Stimulated activated CD8-positive, alpha-beta memory T cell treated with anti-CD3 and anti-CD28 coated beads, Interleukin-2, amount 100 ng/mL, for 48 hours (primary cell): ENCODE results near the gene USP21.

Experiments used
- DNase-seq, 2 donors: peaks; one replicate each; pipeline ENCODE4 v3.0.0-alpha.2; 2020; ENCODE audit warnings: low read depth in 2 of 2

USP21 gene

DNA sequence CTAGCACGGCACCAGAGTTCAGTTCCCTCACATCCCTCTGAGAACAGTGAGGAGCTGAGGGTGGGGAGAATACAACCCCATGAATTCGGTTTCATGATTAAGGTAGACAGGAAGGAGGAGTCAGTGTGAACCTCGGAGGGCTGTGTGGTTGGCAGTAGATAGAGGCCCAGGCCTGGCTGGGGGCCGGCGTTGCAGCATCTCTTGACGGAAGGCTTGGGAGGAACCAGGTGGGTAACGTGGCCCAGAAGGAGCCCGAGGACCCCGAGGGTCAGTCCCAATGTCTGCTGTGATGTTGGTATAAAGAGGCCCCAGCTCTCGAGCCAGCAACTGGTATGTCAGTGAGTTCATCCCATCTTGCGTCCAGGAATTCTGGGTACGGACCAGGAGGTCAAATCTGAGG, 12.4 kb downstream of the USP21 start:
- no peak for DNase-seq

- no peak for DNase-seq
Measured at GRCh38 chr1:161172349-161172748, 13.0 kb downstream of the USP21 start.

DNA sequence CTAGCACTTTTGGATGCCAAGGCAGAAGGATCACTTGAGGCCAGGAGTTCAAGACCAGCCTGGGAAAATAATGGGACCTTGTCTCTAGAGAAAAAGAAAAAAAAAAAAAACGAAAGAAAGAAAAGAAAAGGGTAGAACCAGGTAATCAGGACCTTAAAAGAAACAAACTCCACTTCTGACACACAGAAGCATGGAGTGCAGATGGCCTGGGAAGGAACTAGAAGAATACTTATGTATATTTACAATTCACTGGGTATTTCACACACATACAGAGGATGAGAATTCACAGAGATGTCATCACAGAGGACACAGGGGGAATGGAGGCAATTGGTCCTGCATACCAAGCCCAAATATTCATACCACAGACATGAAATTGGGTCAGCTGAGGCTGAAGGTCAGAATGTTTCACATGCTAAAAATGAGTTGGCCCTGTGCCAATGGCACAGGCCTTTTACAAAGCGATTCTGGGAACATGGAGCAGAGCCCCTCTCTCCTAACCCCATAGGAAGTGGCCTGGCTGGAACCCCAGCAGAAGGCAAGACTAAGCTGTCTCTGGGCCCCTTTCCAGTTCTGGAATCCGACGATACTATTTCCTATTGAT, 13.6 kb downstream of the USP21 start:
- no peak for DNase-seq

DNA sequence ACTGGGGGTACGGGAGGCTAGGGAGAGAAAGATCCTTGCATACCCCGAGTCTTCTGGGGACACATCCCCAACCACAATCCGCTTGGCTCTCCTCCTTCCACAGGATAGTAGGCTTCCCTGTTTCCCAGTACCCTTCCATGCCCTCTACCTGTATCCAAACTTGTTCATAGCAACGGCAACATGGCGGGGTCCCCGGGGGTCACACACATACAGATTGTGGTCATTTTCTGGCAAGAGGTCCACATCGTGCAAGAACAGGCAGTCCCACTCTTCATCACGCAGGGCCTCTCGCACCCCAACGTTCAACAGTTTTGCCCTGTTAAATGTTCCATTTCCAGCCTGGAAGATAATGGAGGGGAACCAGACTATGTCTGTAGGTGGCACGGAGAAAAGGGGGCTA, 14.4 kb downstream of the USP21 start:
- DNase-seq: no peak

GRCh38 chr1:161174911-161175310, 15.6 kb downstream of the USP21 start:
- DNase-seq: no peak

DNA sequence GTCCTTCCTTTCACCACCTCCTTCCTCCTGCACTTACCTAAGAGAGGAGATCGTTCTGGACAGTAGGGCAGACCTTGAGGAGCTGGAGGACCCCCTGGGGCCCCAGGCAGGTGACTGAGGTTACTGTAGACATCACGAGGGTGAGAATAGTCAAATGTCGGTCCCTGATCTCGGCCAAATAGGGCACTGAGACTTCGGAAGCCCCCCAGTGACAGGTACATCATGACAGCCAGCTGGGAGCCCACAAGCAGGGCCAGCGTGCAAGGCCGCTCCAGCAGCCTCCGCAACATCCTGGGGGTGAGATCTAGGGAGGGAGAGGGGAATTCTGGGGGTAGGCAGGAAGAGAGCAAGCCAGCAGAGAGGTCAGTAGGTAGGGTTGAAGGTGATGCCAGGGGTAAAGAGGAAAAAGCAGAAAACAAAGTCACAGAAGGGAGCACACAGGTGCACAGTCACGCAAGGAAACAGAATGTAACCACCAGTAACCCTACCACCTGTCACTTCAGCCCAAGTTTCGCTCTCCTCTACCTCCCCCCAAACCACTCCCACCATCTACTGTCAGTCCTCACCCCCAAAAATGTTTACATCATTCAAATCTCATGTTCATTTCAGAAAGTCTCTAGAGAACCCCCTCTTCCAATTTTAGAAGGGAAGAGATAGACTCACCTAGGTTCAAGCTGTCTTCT, 16.6 kb downstream of the USP21 start:
- no peak for DNase-seq

- no peak for DNase-seq
Measured at GRCh38 chr1:161176468-161177111, 17.3 kb downstream of the USP21 start.

GRCh38 chr1:161177112-161177935, 18.0 kb downstream of the USP21 start, which contains the start of gene B4GALT3:
Gene B4GALT3, minus strand, starts transcription at chr1:161177507. Its CDS starts 1,447 bp downstream, at chr1:161176060.
- DNase-seq: peak; percentile 95

- no peak for DNase-seq
Measured at GRCh38 chr1:161177936-161178244, 18.6 kb downstream of the USP21 start.

DNA sequence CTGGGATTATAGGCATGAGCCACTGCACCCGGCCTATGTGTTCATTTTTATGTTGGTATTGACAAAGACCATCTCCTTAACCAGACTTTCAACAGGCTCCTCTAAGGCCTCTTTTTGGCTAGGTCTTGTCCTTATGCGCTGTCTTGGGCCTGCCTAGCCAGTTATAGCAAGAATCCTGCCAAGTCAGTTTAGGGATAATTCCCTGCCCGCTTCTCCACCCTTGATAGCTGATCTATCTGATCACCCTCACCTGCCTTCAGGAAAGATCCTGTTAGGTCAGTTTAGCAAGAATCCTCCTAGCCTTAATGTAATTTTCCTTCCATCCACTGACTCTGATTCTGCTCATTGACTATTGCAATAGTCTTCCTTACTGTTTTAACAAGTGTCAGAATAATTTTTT, 20.4 kb downstream of the USP21 start:
- DNase-seq: no peak

DNA sequence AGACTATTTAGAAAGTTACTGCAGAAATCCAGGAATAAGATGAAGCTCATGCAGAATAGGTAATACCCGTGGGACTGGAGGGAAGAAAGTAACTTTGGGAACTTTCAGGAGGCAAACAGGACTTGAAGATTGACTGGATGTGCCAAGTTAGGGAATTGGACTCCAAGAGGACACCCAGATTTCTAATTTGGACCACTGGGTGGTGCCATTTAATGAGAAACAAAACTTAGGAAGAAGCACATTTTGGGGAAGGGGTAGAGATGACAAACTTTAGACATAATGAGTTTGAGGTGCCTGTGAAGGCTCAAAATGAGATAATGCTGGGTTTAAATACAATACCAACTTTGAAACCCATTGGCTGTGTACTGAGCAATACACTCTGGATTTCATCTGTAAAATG, 21.3 kb downstream of the USP21 start:
- DNase-seq: no peak

DNA sequence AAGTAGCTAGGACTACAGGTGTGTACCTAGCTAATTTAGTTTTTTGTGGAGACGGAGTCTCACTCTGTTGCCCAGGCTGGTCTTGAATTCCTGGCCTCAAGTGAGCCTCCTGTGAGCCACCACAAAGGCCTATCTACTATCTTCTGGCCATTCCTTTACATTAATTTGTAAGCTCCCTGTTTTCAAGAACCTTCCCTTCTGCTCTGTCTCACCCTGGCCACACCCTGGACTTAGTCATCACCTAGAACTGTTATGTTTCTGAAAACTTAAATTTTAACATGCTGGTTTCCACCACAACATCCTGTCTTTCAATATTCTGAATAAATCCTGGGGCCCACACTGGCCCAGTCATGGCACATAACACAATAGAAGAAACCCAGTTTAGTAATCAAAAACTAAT, 22.9 kb downstream of the USP21 start:
- peak in 1 of 2 donors; percentile 41 for DNase-seq

DNA sequence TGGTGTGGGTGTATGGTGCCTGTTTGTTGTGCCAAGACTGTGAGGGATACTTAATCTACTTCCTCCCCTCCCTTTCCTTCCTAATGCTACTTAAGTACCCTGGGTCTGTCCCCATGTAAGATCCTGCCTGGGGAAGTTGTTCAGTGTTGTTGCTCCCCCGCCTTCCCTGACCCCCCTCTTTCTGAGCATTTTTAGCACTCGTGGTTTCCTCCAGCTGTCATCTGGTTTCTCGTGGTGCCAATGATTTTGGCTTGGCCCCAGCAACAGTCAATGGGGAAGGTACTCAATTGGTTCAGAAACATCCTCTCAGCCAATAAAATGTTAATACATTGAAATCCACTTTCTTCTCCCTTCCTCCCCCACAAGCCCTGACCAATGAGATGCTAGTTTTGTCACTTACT, 26.0 kb downstream of the USP21 start:
- no peak for DNase-seq

DNA sequence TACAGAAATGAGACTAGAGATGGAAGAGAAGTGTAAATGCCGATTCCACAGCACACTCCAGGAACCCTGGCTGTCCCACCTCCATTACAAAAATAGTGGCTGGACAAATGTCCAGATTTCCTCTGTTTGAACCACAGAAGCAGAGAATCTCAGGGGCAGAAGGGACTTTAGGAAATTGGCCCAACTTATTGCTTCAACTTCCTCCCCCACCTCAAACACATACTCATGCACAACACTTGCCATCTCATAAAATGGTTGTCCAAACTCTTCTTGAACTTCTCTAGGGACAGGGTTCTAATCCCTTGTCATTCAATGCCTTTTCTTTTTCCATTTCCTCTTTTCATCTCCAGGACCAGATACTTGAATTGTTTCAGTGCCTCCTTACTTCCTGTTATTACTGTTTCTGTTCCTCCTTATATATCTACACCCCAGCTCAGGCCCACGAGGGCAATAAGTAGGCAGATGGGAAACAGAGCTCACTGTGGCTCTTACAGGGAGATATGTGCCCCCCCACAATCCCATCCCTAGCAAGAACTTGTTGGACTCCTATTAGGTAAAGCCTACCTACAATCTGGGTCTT, 26.5 kb downstream of the USP21 start:
- no peak for DNase-seq

- DNase-seq: no peak
Measured at GRCh38 chr1:161187311-161187710, 28.0 kb downstream of the USP21 start.

DNA sequence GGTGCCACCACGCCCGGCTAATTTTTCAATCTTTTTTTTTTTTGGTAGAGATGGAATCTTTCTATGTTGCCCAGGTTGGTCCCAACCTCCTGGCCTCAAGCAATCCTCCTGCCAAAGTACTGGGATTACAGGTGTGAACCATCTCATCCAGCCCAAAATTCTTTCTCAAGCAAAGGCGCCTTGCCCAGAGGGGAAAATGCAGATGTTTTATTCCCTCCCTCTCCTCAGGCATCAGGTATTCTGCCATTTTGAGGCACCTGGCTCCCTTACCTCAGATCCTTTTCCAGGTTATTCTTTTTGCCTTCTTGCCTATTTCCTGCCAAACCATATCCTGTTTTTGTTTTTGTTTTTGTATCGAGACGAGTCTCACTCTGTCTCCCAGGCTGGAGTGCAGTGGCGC, 29.1 kb downstream of the USP21 start:
- DNase-seq: no peak

- no peak for DNase-seq
Measured at GRCh38 chr1:161189036-161189435, 29.7 kb downstream of the USP21 start.

DNA sequence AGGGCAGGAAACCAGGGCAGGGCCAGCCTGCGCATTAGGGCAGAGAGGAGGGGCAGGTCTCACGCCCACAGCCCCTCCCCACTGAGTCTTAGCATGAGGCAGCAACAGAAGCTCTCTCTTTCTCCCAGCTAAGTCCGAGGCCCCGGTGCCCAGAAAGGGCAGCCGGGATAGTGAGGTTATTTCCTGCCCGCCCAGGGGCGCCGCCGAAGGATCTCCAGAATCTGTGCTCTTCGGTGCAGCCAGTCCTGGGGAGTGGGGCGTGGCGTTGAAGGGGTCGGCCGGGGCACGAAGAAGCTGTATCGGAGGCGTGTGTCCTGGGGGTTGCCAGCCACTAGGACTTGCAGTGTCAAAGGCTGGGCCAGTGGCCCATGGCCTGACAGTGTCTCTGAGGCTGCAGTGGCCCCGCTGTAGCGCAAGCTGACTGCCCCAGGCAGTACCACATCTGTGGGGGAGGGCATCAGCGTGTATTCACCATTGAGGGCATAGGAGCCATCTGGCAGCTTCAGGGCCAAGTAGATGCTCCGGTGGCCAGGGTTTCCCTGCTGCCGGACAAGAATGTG, 31.7 kb downstream of the USP21 start:
- no peak for DNase-seq

DNA sequence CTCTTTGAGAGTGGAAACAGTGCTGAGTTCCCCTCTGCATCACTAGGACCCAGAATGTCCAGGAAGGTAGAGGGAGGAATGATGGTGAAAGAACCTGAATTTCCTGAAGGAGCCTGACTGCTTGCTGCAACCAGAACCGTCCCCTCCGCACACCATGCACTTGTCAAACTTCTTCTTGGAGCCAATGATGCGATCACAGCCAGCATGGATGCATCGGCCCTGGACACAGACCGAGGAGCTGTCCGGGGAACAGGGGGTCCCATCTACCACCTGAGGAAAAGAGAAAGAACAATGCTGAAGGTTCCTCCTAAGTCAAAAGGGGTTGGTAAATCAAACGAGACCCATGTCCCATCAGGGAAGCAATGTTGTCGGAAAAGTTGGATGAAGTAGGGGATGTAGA, 32.7 kb downstream of the USP21 start:
- DNase-seq: no peak

- peak; percentile 32 to 38 for DNase-seq
Measured at GRCh38 chr1:161192476-161193465, 33.5 kb downstream of the USP21 start.
